ENCODE results near the gene GPX7.

DNA sequence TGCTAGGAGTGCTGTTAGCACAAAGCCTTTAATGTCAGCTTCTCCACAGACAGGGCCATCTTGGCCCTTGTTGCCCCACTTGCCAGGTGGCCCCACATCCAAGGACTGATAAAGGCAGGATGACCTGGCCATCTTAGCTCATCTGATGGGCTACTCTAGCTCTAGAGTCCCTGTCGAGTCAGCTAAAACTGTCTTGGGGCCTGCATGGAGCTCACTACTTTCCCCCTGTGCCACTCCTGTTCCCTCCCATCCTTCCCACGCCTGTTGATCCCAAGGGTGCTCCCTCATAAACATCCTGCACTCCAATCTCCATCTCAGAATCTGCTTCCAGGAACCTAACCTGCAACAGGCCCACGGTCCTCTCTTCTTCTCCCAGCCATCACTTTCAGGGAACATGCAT is 652 bp upstream of the GPX7 start:
- no peak for TF ChIP-seq POLR2A (IDR thresholded peaks at IDR 0.05)
- TF ChIP-seq, protein P1, sequence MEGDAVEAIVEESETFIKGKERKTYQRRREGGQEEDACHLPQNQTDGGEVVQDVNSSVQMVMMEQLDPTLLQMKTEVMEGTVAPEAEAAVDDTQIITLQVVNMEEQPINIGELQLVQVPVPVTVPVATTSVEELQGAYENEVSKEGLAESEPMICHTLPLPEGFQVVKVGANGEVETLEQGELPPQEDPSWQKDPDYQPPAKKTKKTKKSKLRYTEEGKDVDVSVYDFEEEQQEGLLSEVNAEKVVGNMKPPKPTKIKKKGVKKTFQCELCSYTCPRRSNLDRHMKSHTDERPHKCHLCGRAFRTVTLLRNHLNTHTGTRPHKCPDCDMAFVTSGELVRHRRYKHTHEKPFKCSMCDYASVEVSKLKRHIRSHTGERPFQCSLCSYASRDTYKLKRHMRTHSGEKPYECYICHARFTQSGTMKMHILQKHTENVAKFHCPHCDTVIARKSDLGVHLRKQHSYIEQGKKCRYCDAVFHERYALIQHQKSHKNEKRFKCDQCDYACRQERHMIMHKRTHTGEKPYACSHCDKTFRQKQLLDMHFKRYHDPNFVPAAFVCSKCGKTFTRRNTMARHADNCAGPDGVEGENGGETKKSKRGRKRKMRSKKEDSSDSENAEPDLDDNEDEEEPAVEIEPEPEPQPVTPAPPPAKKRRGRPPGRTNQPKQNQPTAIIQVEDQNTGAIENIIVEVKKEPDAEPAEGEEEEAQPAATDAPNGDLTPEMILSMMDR (IDR thresholded peaks at IDR 0.05), result no peak

Measured in sigmoid colon (tissue), 3 donors.